Activated B cell treated with CpG ODN at 0.5 μM for 24 hours (primary cell): Measurements from ENCODE around the gene FAHD1. TPM values are rescaled to one million over a fixed set of nuclear protein-coding genes. Genes with fewer than 3 reads are reported as not detected.

Experiments
- ATAC-seq: fragments of 200-7000 bp; cut with Tn5 transposase; one replicate; pipeline ENCODE4 v1.10.0; 2021; ENCODE audit warnings: low read depth, mild to moderate bottlenecking, moderate library complexity
- CTCF ChIA-PET: fragments of 350-600 bp; sonication (Branson Sonifier 250); formaldehyde crosslinking; loops from one replicate; lab custom pipeline; 2021; ENCODE audit warnings: antibody characterized with exemption; lab: Charles Lee
- POLR2A ChIA-PET: fragments of 350-600 bp; sonication (Branson Sonifier 250); formaldehyde crosslinking; loops from one replicate; lab custom pipeline; 2021; ENCODE audit warnings: antibody characterized with exemption; lab: Charles Lee
- DNase-seq: peaks from one replicate; pipeline ENCODE4 v3.0.0; 2022
- H3K27ac Mint-ChIP-seq: one replicate; pipeline ENCODE4 v1.8.0; 2020; ENCODE audit warnings: mixed read lengths
- H3K27me3 Mint-ChIP-seq: one replicate; pipeline ENCODE4 v1.8.0; 2021; ENCODE audit warnings: mixed read lengths
- H3K36me3 Mint-ChIP-seq: one replicate; pipeline ENCODE4 v1.8.0; 2021; ENCODE audit warnings: low read depth, mixed read lengths
- H3K4me1 Mint-ChIP-seq: one replicate; pipeline ENCODE4 v1.8.0; 2021; ENCODE audit warnings: mixed read lengths
- H3K4me3 Mint-ChIP-seq: one replicate; pipeline ENCODE4 v1.8.0; 2020; ENCODE audit warnings: mild to moderate bottlenecking, mixed read lengths
- H3K9me3 Mint-ChIP-seq: one replicate; pipeline ENCODE4 v1.8.0; 2020; ENCODE audit warnings: mixed read lengths
- intact Hi-C: fragments of 100-400 bp; cut with micrococcal nuclease; formaldehyde crosslinking; loops from one replicate; pipeline ENCODE4 v1.15.1; 2024
- total RNA-seq: library from RNA; stranded (reverse); gene quantifications from 2 replicates; pipeline ENCODE4 v1.2.3, GENCODE V29; 2022
- TF ChIP-seq, protein P1 (sequence below): fragments of 200-600 bp; IDR thresholded peaks from one replicate; pipeline ENCODE4 v1.8.0; 2022; ENCODE audit warnings: antibody characterized with exemption, mild to moderate bottlenecking

The FAHD1 gene
- total RNA-seq, 1 donor from 2014 or later = 10.2 TPM

DNA sequence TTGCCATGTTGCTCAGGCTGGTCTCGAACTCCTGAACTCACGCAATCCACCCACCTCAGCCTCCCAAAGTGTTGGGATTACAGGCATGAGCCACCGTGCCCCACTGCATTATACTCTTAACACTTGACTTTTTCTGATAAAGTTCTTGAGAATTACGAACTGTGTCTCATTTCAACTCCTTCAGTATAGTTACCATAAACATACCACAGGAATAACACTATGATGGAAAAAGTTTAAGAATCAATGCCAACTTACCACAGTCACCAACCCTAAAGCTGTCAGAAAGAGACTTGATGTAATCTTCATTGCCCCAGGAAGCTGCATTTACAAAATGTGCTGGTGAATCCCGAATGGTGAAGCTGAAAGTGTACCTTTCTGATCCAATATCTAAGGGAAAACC lies 34.7 kb downstream of the FAHD1 start:
- POLR2A ChIA-PET = no interaction called here
- no peaks in the 10 kb centered on the region for H3K9me3 Mint-ChIP-seq
- TF ChIP-seq, protein P1, sequence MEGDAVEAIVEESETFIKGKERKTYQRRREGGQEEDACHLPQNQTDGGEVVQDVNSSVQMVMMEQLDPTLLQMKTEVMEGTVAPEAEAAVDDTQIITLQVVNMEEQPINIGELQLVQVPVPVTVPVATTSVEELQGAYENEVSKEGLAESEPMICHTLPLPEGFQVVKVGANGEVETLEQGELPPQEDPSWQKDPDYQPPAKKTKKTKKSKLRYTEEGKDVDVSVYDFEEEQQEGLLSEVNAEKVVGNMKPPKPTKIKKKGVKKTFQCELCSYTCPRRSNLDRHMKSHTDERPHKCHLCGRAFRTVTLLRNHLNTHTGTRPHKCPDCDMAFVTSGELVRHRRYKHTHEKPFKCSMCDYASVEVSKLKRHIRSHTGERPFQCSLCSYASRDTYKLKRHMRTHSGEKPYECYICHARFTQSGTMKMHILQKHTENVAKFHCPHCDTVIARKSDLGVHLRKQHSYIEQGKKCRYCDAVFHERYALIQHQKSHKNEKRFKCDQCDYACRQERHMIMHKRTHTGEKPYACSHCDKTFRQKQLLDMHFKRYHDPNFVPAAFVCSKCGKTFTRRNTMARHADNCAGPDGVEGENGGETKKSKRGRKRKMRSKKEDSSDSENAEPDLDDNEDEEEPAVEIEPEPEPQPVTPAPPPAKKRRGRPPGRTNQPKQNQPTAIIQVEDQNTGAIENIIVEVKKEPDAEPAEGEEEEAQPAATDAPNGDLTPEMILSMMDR = no peak
- H3K36me3 Mint-ChIP-seq = no peaks in the 10 kb centered on the region
- DNase-seq (no peak), ATAC-seq (no peak)
- no peak overlapping the region for H3K4me3 Mint-ChIP-seq
- H3K4me1 Mint-ChIP-seq = no peaks in the 10 kb centered on the region
- CTCF ChIA-PET = no interaction called here
- intact Hi-C loops = loop anchor here (2.0 to 10.0 kb wide), 2 partner anchors 291 to 393 kb away; partner anchors contain the start of gene ECI1
- peaks cover 37% of the 10 kb centered on the region for H3K27me3 Mint-ChIP-seq
- H3K27ac Mint-ChIP-seq = no peak overlapping the region

DNA sequence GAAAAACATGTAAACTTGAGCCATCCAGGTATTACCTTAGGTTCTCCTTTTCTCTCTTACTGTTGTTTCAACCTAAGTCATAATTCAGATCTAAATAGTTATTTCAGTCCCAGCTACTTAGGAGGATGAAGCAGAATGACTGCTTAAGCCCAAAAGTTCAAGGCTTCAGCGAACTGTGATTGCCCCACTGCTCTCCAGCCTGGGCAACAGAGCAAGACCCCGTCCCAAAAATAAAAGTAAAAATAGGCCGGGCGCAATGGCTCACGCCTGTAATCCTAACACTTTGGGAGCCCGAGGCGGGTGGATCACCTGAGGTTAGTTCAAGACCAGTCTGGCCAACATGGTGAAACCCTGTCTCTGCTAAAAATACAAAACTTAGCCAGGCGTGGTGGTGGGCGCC lies 35.4 kb downstream of the FAHD1 start:
- no peak overlapping the region for H3K27ac Mint-ChIP-seq
- no peaks in the 10 kb centered on the region for H3K9me3 Mint-ChIP-seq
- H3K27me3 Mint-ChIP-seq = peaks cover 32% of the 10 kb centered on the region
- no peak overlapping the region for H3K4me3 Mint-ChIP-seq
- intact Hi-C loops = loop anchor here (2.0 to 10.0 kb wide), 2 partner anchors 290 to 392 kb away; partner anchors contain the start of gene ECI1
- POLR2A ChIA-PET = no interaction called here
- TF ChIP-seq, protein P1 = no peak
- no peak for ATAC-seq
- H3K36me3 Mint-ChIP-seq = no peaks in the 10 kb centered on the region
- no peak for DNase-seq
- H3K4me1 Mint-ChIP-seq = no peaks in the 10 kb centered on the region
- CTCF ChIA-PET = no interaction called here

DNA sequence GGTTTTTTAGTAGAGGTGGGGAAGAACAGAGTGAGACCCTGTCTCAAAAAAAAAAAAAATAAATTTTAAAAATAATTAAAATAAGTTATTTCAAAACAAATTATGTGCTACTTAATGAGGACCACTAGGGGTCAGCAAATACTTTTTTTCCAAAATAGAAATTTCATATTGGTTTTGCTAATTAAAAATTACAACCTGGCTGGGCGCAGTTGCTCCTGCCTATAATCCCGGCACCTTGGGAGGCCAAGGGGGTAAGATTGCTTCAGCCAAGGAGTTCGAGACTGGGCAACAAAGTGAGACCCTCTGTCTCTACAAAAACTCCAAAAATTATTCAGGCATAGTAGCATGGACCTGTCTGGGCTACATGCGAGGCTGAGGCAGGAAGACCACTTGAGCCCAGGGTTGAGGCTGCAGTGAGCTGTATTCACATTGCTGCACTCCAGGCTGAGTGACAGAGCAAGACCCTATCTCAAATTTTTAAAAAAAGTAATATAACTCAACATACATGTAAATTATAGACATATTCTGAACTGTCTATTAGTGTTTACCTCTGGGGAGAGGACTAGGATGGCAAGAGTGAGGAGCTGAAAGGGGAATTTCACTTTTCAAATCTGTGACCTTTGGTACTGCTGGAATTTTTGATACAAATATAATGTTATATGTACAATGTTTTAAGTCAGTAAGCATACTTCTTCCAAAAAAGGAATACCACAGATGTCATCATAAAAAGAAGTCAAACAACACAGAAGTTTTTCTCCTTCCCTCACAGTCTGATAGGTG lies 36.9 kb downstream of the FAHD1 start:
- TF ChIP-seq, protein P1 = no peak
- Mint-ChIP-seq H3K4me3 (no peak overlapping the region), H3K4me1 (no peaks in the 10 kb centered on the region), H3K9me3 (no peaks in the 10 kb centered on the region), H3K27me3 (peaks cover 23% of the 10 kb centered on the region), H3K27ac (no peak overlapping the region), H3K36me3 (no peaks in the 10 kb centered on the region)
- DNase-seq = no peak
- intact Hi-C loops = loop anchor here (1.0 to 10.0 kb wide), 4 partner anchors 65 to 391 kb away; partner anchors contain the start of gene ECI1
- POLR2A ChIA-PET = no interaction called here
- peak; percentile 40 for ATAC-seq
- CTCF ChIA-PET = no interaction called here

DNA sequence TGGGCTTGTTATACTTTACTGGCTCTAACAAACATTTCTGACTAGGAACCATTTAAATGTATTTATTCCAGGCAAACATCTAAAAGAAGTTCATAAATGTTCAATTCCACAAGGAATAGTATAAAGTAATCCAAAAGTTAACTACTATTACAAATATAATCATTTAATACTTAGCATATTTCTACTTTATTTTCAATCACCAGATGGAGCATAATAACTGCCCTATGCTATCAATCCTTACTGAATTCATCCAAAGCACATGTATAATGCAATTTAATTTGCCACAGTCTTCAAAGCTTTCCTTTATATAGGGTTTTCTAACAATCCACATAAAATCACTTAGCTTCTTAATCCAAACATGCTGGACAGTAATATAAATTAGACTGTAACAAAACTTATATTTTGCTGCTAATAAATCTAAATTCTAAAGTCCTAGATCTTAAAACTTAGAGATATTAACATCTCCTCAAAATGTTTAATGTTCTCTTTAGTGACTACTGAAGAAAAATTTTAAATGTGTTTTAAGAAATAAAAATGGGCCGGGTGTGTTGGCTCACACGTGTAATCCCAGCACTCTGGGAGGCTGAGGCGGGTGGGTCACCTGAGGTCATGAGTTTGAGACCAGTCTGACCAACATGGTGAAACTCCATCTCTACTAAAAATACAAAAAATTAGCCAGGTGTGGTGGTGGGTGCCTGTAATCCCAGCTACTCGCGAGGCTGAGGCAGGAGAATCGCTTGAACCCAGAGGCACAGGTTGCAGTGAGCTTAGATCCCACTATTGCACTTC lies 39.1 kb downstream of the FAHD1 start:
- H3K27me3 Mint-ChIP-seq = peaks cover 7% of the 10 kb centered on the region
- no peak overlapping the region for H3K27ac Mint-ChIP-seq
- intact Hi-C loops = loop anchor here (10.0 kb wide), 1 partner anchor 389 kb away; the partner anchor contains the start of gene ECI1
- no peaks in the 10 kb centered on the region for H3K4me1 Mint-ChIP-seq
- CTCF ChIA-PET = interaction anchor here (1.2 kb wide), 1 partner anchor 274 kb away, joined by 3 read pairs; no protein-coding TSS in a partner anchor
- H3K36me3 Mint-ChIP-seq = no peaks in the 10 kb centered on the region
- no peaks in the 10 kb centered on the region for H3K9me3 Mint-ChIP-seq
- no peak for ATAC-seq
- POLR2A ChIA-PET = no interaction called here
- TF ChIP-seq, protein P1 = no peak
- no peak overlapping the region for H3K4me3 Mint-ChIP-seq
- DNase-seq = no peak
